Gastroesophageal sphincter (tissue), 4 donors: ENCODE data around the gene CFAP210. TPM values are rescaled to one million over a fixed set of nuclear protein-coding genes. Genes with fewer than 3 reads are reported as not detected.

Experiments
- ATAC-seq: fragments of 150-250 bp; one replicate; pipeline ENCODE4 v1.9.1; 2016; ENCODE audit warnings: mild to moderate bottlenecking, moderate library complexity
- H3K27ac ChIP-seq, 4 donors: fragments of 200-600 bp; sonication (generic) in 3 of 4; 1 replicate in 3 of 4; 2 replicates in 1 of 4; pipeline ENCODE4 v1.5.1; 2016 to 2019
- H3K27me3 ChIP-seq: fragments of 200-600 bp; sonication (generic); one replicate; pipeline ENCODE4 v1.5.1; 2019
- H3K36me3 ChIP-seq, 2 donors: fragments of 200-600 bp; sonication (generic); one replicate each; pipeline ENCODE4 v1.5.1; 2019; ENCODE audit warnings: control low read depth in 1 of 2
- H3K4me1 ChIP-seq, 3 donors: fragments of 200-600 bp; sonication (generic); 1 replicate in 2 of 3; 2 replicates in 1 of 3; pipeline ENCODE4 v1.5.1; 2016 to 2019; ENCODE audit warnings: control low read depth in 2 of 3
- H3K4me3 ChIP-seq, 2 donors: fragments of 200-600 bp; sonication (generic); one replicate each; pipeline ENCODE4 v1.5.1; 2019; ENCODE audit warnings: mild to moderate bottlenecking in 1 of 2, moderate library complexity in 1 of 2
- H3K9me3 ChIP-seq, 3 donors: fragments of 200-600 bp; sonication (generic); one replicate each; pipeline ENCODE4 v1.5.1; 2017 to 2019; ENCODE audit warnings: control low read depth in 2 of 3
- EP300 ChIP-seq: sonication (generic); formaldehyde crosslinking; IDR thresholded peaks from one replicate; pipeline ENCODE4 v1.6.1; 2017; ENCODE audit warnings: antibody characterized with exemption, mild to moderate bottlenecking
- POLR2A ChIP-seq, 2 donors: fragments of 450-650 bp; IDR thresholded peaks; one replicate each; pipeline ENCODE4 v1.6.1; 2017; ENCODE audit warnings: antibody characterized with exemption in 2 of 2, mild to moderate bottlenecking in 2 of 2, moderate library complexity in 1 of 2
- POLR2AphosphoS5 ChIP-seq: sonication (generic); formaldehyde crosslinking; IDR thresholded peaks from one replicate; pipeline ENCODE4 v1.6.1; 2017; ENCODE audit warnings: antibody characterized with exemption
- WGBS, 2 donors: methylation state at CpG; one replicate each; pipeline ENCODE4 v1.1.5; 2018; ENCODE audit warnings: low coverage in 1 of 2; 5-methylcytosine and 5-hydroxymethylcytosine counted together
- total RNA-seq, 4 donors: library from RNA; depleted of rRNA; stranded (reverse); fragments of >200 nt; gene quantifications; one replicate each; pipeline ENCODE4 v1.1.0, GENCODE V29; 2016
- TF ChIP-seq, protein P1 (sequence below), 4 experiments: fragments of 200-600 bp in 2 of 4; fragments of 450-650 bp in 2 of 4; sonication (generic) in 1 of 4; IDR thresholded peaks; one replicate each; pipeline ENCODE4 v1.5.1; 2017 to 2019; ENCODE audit warnings: antibody characterized with exemption in 4 of 4, mild to moderate bottlenecking in 2 of 4, moderate library complexity in 2 of 4

The CFAP210 gene
- total RNA-seq, 4 donors from 2014 or later, result not detected

DNA sequence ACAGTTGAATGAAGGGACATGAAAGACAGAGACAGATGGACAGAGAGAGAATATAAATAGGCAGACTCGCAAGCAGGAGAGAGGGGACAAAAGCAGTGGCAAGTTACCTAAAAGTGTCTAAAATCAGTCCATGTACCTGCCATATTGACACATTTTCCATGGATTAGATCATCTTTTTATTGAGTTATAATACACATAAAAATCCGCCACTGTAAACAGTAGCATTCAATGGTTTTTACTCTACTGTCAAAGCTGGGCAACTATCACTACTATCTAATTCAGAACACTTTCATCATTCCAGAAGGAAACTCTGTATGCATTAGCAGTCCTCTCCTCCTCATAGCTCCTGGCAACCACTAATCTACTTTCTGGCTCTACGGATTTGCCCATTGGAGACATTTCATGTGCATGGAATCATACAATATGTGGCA, 10.1 kb downstream of the CFAP210 start:
- 60 to 92% methylated on average over 2 to 3 of the region's 3 CpGs for WGBS, 2 donors
- no peaks in the 10 kb centered on the region for H3K9me3 ChIP-seq
- H3K36me3 ChIP-seq, result no peaks in the 10 kb centered on the region
- H3K27ac ChIP-seq, result no peak overlapping the region
- no peak overlapping the region for H3K4me3 ChIP-seq
- no peak for ATAC-seq
- no peaks in the 10 kb centered on the region for H3K4me1 ChIP-seq
- no peaks in the 10 kb centered on the region for H3K27me3 ChIP-seq
- TF ChIP-seq, protein P1, sequence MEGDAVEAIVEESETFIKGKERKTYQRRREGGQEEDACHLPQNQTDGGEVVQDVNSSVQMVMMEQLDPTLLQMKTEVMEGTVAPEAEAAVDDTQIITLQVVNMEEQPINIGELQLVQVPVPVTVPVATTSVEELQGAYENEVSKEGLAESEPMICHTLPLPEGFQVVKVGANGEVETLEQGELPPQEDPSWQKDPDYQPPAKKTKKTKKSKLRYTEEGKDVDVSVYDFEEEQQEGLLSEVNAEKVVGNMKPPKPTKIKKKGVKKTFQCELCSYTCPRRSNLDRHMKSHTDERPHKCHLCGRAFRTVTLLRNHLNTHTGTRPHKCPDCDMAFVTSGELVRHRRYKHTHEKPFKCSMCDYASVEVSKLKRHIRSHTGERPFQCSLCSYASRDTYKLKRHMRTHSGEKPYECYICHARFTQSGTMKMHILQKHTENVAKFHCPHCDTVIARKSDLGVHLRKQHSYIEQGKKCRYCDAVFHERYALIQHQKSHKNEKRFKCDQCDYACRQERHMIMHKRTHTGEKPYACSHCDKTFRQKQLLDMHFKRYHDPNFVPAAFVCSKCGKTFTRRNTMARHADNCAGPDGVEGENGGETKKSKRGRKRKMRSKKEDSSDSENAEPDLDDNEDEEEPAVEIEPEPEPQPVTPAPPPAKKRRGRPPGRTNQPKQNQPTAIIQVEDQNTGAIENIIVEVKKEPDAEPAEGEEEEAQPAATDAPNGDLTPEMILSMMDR (IDR thresholded peaks at IDR 0.05), result no peak
- TF ChIP-seq POLR2A (IDR thresholded peaks at IDR 0.05) (no peak), POLR2AphosphoS5 (no peak), EP300 (no peak)

DNA sequence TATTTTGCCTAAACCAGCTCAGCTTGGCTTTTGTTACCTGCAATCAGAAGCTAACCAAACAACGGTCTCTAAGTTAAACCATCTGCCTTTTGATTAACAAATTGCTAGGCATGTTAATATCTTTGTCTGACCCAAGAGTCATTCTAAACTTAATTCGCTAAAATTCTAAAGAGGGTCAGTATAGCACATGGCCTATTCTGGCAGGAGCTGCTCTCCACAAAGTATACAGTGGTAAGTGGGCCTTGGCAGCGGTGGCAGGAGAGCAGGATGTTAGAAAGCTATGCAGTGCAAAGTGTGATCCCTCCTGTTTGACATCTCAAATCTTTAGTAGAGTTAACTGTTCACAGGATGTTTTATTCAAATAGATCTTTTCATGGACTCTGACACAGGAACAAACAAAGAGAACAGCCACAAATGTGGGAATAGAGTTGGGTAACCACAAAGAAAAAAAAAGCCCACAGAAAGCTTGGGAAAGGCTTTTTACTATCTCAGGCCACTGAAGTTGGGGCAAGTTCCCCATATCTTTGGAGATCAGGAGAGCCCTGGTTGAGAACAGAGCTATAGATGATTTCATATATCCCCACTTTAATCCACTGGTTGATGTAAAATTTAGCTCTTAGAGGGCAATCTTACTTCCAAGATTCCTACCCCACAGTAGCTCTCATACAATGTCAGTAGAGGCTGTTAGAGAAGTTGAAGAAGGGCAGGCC, 10.6 kb downstream of the CFAP210 start:
- ATAC-seq, result no peak
- Histone ChIP-seq H3K36me3 (no peaks in the 10 kb centered on the region), H3K9me3 (no peaks in the 10 kb centered on the region), H3K4me3 (no peak overlapping the region), H3K27ac (no peak overlapping the region), H3K4me1 (no peaks in the 10 kb centered on the region), H3K27me3 (no peaks in the 10 kb centered on the region)
- WGBS, 2 donors, result 49 to 62% methylated on average over 3 of the region's 3 CpGs
- TF ChIP-seq POLR2A (IDR thresholded peaks at IDR 0.05) (no peak), EP300 (no peak)

DNA sequence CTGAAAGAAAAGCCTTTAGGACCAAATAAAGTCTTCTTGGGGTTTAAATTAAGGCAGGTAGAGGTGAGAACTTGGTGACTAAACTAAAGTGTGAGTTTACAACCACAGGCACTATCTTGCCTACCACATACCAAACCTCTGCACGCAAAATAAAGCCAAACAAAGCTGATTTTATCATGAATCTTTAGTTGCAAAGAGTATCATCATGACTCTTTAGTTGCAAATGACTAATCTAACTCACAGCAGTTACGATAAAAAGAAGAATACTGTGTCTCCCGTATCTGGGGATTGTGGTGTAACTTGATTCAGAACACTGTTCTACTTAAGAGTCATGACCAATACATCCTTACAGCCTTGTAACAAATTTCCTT, 11.2 kb downstream of the CFAP210 start:
- H3K36me3 ChIP-seq, result no peaks in the 10 kb centered on the region
- WGBS, 2 donors, result 47 to 88% methylated on average over 3 of the region's 3 CpGs
- no peaks in the 10 kb centered on the region for H3K27me3 ChIP-seq
- H3K9me3 ChIP-seq, result no peaks in the 10 kb centered on the region
- no peak for ATAC-seq
- no peak for TF ChIP-seq EP300
- TF ChIP-seq POLR2AphosphoS5, result no peak
- no peak for TF ChIP-seq POLR2A (IDR thresholded peaks at IDR 0.05)
- TF ChIP-seq, protein P1 (IDR thresholded peaks at IDR 0.05), result no peak
- H3K4me3 ChIP-seq, result no peak overlapping the region
- no peaks in the 10 kb centered on the region for H3K4me1 ChIP-seq
- H3K27ac ChIP-seq, result no peak overlapping the region

DNA sequence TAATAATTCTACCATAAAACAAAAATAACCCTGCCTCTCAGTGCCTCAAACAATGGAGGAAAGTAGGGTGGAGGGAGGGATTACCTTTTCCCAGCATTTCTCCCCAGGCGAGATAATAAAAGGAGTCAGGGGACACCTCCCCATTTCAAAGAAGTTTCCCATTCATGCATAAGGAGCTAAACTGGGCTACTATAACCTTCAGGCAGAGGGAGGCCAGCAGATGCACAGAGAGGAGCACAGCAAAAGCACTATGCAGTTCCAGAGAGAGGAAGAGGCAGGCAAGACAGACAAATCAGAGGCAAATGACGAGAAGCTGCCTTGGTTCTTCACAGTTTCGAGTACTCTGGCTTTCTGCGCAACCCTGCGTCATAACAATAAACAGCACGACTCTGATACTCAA, 17.4 kb downstream of the CFAP210 start:
- H3K27ac ChIP-seq, result no peak overlapping the region
- H3K36me3 ChIP-seq, result no peaks in the 10 kb centered on the region
- H3K4me3 ChIP-seq, result no peak overlapping the region
- no peak for ATAC-seq
- TF ChIP-seq, protein P1 (IDR thresholded peaks at IDR 0.05), result no peak
- TF ChIP-seq POLR2AphosphoS5 (no peak), POLR2A (IDR thresholded peaks at IDR 0.05) (no peak), EP300 (no peak)
- H3K9me3 ChIP-seq, result no peaks in the 10 kb centered on the region
- H3K27me3 ChIP-seq, result no peaks in the 10 kb centered on the region
- H3K4me1 ChIP-seq, result no peaks in the 10 kb centered on the region
- WGBS, 2 donors, result 60 to 90% methylated on average over 1 to 5 of the region's 6 CpGs

DNA sequence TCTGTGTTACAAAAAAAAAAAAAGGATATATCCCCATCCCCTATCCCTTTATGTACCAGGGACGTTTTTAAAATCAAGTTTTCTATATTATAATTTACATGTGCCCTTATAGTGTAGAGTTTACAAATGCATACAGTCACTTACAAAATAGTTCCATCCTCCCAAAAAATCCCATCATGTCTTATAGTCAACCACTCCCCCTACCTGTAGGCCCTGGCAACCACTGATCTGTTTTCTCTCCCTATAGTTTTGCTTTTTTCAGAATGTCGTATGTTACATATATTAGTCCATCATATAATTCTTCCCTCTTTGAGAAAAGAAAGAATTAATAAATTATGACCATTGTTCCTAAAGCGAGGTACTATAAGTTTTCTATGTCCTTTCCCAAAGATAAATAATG, 17.8 kb downstream of the CFAP210 start:
- Histone ChIP-seq H3K27me3 (no peaks in the 10 kb centered on the region), H3K4me3 (no peak overlapping the region), H3K27ac (no peak overlapping the region), H3K9me3 (no peaks in the 10 kb centered on the region), H3K36me3 (no peaks in the 10 kb centered on the region), H3K4me1 (no peaks in the 10 kb centered on the region)
- 55 to 63% methylated on average over 3 of the region's 3 CpGs for WGBS, 2 donors
- ATAC-seq, result no peak
- TF ChIP-seq, protein P1 (IDR thresholded peaks at IDR 0.05), result no peak
- TF ChIP-seq POLR2AphosphoS5 (no peak), POLR2A (IDR thresholded peaks at IDR 0.05) (no peak), EP300 (no peak)
